GM19238 (cell line): ENCODE measurements around the gene IFT25.
"Not testable (repeated sequence)": the region's sequence is repeated elsewhere in the genome, so short reads cannot be mapped to it uniquely, and the experiment has no call there.

ENCODE experiments used
- DNase-seq: peaks from one replicate; pipeline ENCODE4 v3.0.0; 2011; ENCODE audit warnings: low spot score; ENCODE audit not compliant: insufficient read length

The IFT25 gene

DNA sequence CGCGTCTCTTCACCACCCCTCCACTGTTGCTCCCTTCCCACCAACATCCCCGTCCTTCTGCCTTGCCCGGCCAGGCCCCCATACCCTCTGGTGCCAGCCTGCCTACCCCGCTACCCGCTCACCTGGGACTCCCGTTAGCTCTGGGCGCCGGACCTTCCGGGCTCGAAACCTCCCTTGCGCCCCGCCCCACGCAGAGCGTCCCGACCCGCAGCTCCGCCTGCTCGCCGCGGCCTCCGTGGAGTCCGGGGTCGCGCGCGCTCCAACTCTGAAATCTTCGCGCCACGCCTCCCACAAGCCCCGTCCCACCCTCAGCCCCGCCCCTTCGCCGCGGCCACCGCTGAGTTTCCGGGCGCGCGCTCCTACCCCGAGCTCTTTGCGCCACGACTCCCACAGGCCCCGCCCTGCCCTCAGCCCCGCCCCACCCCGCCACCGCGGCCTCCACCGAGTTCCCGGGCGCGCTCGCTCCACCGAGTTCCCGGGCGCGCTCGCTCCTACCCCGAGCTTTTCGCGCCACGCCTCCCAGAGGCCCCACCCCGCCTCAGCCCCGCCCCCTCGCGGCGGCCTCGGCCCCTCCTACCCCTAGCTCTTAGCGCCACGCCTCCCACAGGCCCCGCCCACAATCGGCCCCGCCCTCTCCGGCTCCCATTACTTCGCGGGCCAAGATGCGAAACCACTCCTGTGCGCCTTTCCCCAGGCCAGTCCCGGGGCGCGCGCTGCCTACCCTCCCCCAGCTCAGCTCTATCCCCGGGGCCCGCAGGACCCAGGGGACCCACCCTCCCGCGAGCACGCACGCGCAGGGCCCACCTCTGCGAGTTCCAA is at the start of gene IFT25:
Gene IFT25, minus strand, starts transcription at position 267 of the 819 bp plus-strand sequence. CDS start 5,617 bp downstream, outside the sequence.
- DNase-seq: peak; percentile 90

DNA sequence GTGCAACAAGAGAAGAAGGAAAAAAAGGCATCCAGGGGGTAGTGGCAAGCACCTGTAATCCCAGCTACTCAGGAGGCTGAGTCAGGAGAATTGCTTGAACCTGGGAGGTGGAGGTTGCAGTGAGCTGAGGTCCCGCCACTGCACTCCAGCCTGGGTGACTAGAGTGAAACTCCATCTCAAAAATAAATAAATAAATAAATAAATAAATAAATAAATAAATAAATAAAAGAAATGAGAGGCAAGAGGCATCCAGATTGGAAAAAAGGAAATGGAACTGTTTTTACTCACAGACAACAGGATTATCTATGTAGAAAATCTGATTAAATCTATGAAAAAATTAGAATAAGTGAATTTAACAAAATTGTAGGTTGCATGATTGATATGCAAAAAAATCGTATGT is 49.0 kb upstream of the IFT25 start:
- DNase-seq: not testable (repeated sequence)

GRCh38 chr1:53992085-53992874 is 46.8 kb upstream of the IFT25 start:
- DNase-seq: no peak

DNA sequence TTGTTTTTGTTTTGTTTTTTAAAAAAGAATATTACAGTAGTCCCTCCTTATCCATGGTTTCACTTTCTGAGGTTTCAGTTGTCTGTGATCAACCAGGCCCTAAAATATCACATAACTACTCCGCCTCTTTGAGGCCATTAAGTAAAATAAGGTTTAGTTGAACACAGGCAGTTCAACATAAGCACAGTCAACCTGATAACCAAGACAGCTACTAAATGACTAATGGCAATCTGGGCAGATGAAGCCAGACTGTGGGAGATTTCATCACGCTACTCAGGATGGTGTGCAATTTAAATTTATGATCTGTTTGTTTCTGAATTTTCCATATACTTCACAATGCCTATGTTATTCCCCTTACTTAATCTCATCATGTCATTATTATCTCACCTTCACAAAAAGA is 42.4 kb upstream of the IFT25 start:
- DNase-seq: no peak

DNA sequence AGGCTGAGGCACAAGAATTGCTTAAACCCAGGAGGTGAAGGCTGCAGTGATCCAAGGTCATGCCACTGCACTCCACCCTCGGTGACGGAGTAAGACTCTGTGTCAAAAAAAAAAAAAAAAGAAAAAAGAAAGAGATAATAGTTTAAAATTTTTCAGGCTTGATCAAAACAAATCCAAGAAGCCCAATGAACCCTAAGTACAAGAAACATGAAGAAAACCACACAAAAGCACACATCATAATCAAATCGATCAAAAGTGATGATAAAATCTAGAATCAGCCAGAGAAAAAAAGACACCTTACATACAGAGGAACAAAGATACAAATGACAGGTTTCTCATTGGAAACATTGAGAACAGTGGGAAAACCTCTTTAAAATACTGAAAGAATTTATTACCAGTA is 41.0 kb upstream of the IFT25 start:
- DNase-seq: no peak

DNA sequence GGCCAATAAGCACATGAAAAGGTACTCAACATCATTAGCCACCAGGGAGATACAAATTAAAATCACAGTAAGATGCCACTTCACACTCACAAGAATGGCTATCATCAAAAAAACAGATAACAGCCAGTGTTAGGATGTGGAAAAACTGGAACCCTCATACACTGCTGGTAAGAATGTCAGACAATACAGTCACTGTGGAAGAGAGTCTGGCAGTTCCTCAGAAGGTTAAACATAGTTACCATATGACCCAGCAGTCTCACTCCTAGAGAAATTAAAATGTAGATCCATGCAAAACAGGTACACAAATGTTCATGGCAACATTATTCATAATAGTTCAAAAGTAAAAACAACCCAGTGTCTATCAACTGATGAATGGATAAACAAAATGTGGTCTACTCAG is 39.2 kb upstream of the IFT25 start:
- DNase-seq: no peak

- DNase-seq: no peak
These were observed 37.2 kb upstream of the IFT25 start for GRCh38 chr1:53982763-53983104.

DNA sequence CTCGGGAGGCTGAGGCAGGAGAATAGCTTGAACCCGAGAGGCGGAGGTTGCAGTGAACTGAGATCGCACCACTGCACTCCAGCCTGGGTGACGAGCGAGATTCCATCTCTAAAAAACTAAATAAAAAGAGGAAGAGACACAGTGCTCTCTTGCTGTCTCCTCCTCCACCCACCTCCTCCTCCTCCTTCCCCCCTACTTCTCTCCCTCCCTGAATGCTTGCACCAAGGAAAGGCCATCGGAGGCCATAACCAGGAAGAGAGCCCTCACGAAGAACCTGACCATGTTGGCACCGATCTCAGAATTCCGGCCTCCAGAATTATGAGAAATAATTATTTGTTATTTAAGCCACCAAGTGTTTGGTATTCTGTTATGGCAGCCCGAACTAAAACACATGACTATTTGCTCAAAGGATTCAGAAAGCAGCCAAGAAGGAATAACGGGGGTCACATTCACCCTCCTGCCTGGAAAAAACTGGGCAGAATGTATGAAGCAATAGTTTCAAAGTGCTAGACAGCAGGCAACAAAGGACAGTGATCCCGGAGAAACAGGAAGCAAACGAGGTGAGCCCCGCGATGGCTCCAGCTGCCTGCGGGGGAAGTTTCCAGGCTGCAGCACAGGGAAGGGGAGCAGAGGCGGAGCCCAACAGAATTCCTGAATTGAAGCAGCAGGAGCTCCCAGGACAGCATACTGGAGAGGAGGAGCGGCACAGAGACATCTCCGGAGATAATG is 36.7 kb upstream of the IFT25 start:
- no peak for DNase-seq

DNA sequence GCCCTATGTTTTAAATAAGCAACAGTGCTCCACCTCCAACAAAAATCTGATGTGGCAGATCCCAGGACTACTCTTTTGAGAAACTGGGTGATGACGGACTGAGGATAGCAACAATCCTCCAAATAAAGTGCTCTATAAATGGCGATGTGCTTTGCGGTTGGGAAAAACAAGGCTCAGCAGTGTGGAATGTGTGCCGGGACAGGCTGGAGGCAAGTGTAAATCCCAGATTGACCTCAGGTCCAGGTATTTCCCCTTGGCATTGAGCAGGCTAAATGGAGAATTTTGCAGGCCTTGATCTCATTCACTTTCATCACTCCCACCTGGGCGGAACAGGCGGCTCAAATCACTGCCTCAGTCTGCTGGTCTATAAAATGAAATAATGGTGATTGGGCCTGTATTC is 35.7 kb upstream of the IFT25 start:
- no peak for DNase-seq

GRCh38 chr1:53979712-53980450 is 34.4 kb upstream of the IFT25 start:
- DNase-seq: no peak

DNA sequence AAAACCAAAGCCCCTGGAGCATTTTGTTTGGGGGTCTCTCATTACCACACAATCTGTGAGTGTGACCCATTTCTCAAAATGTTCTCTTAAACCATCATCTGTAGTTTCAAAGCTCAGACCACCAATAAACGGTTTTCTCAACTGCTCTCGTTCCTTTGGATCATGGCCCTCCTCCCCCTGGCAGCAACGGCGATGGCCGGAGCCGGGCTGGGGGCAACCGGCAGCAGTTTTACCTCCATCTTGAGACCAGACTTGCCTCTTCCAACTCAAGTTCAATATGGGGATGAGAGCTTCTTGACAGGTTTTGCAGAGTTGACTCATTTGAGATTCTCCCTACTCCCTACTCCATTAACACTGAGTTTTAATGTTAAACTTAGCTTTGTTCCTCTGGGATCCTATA is 30.4 kb upstream of the IFT25 start:
- no peak for DNase-seq

GRCh38 chr1:53971718-53972117 is 26.2 kb upstream of the IFT25 start:
- no peak for DNase-seq

GRCh38 chr1:53969323-53969722 is 23.8 kb upstream of the IFT25 start:
- DNase-seq: not testable (repeated sequence)

- DNase-seq: no peak
These were observed 22.6 kb upstream of the IFT25 start for GRCh38 chr1:53968125-53968513.

GRCh38 chr1:53967409-53968124 is 22.1 kb upstream of the IFT25 start:
- DNase-seq: no peak

DNA sequence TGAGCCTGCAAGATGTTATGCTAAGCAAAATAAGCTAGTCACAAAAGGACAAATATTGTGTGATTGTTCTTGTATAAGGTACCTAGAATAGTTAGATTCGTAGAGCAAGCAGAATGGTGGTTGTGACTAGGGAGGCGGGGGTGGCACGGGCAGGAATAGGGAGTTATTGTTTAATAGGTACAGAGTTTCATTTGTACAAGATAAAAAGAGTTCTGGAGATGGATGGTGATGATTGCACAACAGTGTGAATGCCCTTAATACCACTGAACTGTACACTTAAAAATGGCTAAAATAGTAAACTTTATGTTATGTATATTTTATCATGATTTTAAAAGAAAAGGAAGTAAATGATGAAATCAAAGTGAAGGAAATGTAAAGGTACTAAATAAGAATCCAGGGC is 21.3 kb upstream of the IFT25 start:
- DNase-seq: no peak

DNA sequence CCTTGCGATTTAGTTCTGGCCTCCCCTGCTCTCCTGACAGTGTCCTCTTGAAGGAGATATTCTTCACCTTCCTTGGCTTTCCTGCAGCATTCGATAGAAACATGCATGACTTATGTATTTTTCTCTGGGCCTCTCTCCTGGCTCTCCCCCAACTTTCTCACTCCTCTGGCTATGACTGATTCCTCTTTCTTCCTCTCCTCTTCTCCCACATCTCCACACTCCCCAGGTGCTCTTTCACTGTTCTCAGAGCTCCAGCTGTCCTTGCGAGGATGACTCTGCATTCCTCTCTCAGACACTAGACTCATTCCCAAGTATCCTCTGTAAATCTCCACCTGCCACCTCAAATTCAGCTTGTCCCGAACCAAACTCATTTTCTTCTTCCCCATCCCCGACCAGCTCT is 18.6 kb upstream of the IFT25 start:
- DNase-seq: no peak

GRCh38 chr1:53963460-53963859 is 18.0 kb upstream of the IFT25 start:
- no peak for DNase-seq

GRCh38 chr1:53962395-53962794 is 16.9 kb upstream of the IFT25 start:
- DNase-seq: no peak

GRCh38 chr1:53959664-53960250 is 14.3 kb upstream of the IFT25 start:
- no peak for DNase-seq
